NCI-H1092 treated with DMSO at 0.1 percent for 48 hours (cell line): ENCODE results near the gene HDAC4.

Source experiments
- DNase-seq: peaks from one replicate; lab custom pipeline; 2025; lab: John Stamatoyannopoulos, UW

HDAC4 gene

GRCh38 chr2:239064253-239064652 lies 336.6 kb downstream of the HDAC4 start:
- DNase-seq: no peak

GRCh38 chr2:239062743-239063142 lies 338.1 kb downstream of the HDAC4 start:
- DNase-seq: no peak

- DNase-seq: no peak
These were observed 338.8 kb downstream of the HDAC4 start for GRCh38 chr2:239061824-239062570.

DNA sequence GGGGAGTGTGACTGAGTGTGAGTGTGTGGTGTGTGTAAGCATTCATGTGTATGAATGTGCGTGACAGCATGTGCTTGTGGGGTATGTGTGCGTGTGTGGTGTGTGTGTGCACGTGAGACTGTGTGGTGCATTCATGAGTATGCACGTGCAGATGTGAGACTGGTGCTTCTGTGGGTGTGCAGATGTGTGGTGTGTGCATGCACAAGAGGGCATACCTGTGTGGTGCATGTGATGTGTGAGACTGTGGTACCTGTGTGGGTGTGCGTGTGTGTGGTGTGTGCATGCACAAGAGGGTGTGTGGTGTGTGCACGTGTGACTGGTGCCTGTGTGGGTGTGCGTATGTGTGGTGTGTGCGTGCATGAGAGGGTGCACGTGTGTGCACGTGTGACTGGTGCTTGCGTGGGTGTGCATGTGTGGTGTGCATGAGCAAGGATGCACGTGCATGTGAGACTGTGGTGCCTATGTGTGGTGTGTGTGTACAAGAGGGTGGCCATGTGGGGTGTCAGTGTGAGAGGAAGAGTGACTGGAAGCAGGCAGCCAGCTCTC lies 339.6 kb downstream of the HDAC4 start:
- DNase-seq: no peak

GRCh38 chr2:239060676-239061075 lies 340.1 kb downstream of the HDAC4 start:
- DNase-seq: no peak

DNA sequence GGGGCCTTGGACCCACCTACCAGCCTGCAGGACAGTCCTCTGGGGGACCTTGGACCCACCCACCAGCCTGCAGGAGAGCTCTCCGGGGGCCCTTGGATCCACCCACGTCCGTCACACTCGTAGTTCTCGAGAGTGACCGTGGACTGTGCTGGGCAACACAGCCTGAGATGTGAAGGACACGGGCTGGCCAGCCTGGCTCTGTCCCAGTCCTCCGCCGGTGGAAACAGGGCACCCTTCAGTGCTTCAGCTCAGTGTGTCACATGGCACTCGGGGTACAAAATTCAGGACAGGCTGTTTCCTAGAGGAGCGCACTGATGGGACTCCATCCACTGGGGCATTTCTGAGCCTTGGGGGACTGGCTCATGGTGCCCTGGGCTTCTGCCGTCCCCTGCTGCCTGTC lies 341.0 kb downstream of the HDAC4 start:
- DNase-seq: no peak

DNA sequence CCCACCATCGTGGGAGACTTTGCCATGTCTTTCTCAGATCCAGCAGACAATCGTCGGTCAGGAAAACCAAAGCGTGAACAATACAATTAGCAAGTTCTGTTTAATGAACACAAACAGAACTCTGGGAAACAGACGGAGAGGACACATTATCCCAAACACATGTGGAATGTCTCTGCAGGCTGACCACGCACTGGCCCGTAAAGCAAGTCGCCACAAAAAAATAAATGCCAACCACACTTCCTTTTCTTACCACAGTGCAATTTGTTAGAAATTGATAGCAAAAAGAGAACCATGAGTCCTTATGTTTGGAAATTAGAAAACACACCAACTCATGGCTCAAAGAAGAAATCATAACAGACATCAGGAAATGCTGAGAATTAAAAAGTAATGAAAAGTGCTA lies 342.1 kb downstream of the HDAC4 start:
- DNase-seq: no peak

GRCh38 chr2:239057533-239057932 lies 343.3 kb downstream of the HDAC4 start:
- DNase-seq: no peak

GRCh38 chr2:239056611-239057010 lies 344.2 kb downstream of the HDAC4 start:
- no peak for DNase-seq

DNA sequence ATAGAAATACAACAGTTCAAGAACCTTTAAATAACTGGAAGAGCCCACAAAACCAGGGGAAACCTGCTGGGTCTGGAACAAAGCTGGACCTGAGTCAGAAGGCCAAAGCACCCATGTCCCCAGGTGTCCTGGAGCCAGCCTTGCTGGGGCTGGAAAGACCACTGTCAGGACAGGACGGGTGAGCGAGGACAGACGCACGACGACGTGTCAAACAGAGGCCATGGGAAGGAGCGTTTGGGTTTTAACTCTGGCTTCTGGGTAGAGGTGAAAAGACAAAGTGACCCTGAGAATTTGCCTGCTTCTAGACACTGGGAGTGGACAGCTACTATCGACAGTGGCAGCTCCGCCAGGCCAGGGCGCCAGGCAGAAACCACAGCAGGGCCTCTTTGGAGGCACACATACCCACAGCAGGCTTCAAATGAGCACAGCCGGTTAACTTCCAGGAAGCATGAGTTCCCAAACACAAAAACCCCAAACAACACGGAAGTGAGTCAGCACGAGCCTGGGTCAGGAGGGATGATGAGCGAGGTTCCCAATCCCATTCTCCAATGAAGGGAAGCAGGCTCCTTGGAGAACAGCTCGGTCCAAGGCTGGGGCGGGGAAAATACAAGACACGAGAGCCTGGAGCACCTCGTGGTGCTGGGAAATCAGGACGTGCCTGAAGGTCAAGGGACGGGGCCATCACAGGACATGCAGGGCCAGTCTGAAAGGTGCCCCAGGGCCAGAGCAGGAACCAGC lies 344.9 kb downstream of the HDAC4 start:
- DNase-seq: no peak

- DNase-seq: no peak
These were observed 345.9 kb downstream of the HDAC4 start for GRCh38 chr2:239054921-239055320.

DNA sequence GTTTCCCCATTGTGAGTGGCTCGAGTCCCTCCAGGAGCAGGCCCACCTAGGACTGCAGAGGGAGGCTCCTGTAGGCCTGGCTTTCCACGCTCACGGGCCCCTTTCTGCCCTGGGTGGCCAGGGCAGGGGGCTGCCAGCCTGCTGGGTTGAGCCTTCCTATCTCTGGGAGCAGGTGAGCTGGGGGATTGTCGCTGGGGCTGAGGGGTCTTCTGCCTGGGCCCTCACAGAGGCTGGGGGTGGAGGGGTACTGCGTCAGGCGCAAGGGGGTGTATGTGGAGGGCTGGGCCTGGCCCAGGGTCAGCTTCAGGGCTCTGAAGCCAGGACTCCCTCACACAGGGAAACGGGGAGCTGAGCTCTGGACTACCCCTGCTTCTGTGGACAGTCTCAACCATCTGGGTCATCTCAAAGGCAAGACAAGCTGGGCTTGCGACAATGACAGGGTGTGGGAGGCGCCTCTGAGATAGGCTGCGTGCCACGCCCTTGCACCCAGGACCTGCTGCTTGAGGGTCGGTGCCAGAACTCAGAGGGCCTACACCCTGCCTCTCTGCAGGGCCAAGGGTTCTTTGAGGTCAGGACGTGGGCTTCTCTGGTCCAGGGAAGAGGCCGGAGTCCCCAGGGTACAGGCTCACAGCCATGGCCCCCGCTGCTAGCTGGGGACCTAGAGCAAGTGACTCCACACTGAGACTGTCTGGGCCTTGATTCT lies 346.9 kb downstream of the HDAC4 start:
- DNase-seq: no peak

DNA sequence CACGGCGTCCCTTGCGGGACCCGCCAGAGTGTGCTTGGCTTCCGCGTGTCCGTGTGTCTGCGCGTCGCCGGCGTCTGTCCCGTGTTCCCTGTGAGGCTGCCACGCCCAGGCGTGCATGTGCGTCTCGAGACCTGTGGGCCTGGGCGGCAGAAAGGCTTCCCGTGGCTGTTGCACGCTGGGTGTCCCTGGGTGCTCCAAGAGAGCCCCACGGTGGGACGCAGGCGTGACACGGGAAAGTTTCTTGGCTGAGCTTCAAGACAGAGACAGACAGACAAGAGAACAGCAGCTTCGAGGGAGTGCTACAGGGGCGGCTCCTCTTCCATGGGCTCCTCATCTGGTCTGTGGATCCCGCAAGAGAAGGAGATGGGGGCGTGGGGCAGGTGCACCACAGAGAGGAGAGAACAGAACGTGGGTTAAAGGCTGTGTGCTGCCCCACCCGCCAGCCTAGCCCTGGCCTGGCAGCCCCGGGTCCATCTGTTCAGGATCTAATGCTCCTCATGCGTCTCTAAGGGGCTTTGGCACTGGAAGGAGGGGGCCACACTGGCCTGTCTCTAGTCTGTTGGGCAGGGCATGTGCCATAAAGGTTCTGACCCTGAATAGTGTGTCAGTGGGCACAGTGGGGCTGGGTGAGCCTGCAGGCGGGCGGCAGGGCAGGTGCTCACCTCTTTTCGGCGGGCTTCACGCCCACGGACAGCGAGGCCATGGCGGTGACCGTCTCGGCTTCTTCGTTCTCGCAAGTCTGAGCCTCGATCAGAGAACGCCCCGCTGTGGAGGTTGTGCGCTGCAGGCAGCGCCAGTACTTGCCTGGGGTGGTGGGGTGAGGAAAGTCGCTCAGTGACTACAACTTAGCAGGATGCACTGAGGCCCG lies 347.8 kb downstream of the HDAC4 start:
- DNase-seq: no peak

GRCh38 chr2:239051891-239052445 lies 348.9 kb downstream of the HDAC4 start:
- DNase-seq: no peak

GRCh38 chr2:239050252-239050649 lies 350.6 kb downstream of the HDAC4 start:
- DNase-seq: no peak

- DNase-seq: no peak
These were observed 351.2 kb downstream of the HDAC4 start for GRCh38 chr2:239049421-239050251.

DNA sequence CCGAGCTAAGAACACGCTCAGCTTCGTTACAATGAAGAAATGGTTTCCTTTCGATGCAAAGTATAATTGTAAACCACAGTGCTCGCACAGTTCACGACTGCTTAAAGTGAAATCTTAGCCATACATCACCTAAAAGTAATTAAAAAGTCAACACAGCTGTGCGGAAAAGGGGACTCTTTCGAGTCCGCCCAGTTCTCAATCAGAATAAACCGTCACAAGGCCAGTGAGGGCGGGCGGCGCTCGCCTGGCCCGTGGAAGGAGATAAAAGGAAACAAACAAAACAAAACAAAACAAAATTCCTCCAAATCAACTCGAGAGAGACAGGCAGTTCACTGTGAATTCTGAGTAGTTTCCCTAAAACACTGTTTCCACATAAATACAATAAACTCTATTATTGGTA lies 352.1 kb downstream of the HDAC4 start:
- no peak for DNase-seq

DNA sequence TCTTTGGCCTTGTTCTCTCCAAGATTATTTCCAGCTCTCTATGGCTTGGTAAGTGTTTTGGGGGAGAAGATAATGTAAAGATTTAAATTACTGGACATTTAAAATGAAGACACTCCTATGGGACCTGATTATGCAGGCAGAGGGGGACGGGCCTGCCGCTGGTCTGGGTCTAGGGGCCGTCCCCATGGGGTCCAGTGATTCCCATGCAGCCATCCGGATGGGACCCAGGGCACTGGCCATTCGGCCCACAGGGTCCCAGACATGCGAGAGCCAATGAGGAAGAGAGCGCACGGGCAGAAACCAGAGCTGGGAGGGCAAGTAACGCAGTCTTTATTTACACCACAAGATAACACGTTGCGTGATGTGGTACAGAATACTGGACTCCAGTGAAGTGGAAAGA lies 353.0 kb downstream of the HDAC4 start:
- DNase-seq: no peak

- no peak for DNase-seq
These were observed 353.4 kb downstream of the HDAC4 start for GRCh38 chr2:239047420-239047819.

DNA sequence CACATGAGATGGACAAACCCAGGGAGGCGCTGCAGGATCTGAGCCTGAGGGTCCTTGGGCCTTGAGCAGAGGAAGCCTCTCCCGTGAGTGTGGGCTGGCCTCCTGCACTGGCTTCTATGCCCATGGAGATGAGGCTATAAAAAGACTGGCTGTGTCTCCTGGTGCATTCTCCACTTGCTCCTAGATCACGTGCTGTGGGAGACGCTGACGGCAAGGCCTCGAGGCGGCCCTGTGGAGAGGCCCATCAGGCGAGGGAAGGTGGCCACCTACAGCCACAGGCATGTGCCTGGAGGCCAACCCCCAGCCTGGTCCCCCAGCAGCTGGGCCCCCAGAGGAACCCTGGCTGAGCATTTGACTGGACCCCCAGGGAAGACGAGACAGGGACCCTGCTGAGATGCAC lies 354.0 kb downstream of the HDAC4 start:
- DNase-seq: no peak

DNA sequence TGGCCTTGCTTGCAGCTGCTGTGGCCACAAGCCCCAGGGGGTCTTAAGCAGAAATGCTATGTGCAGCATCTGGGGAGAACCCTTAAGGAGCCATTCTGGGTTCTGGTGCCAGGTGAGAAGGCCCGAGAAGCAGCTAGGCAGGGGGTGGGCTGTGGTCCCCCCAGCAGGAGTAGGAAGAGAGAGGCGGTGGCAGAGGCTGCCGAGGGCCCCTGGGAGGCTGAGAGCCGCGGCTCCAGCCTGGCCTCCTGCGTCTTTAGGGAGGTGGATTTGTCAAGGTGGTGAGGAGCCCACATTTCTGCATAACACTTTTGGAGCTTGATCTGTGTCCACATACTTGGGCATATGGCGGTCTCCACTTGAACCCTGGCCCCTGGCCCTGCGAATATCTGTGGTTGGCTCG lies 356.5 kb downstream of the HDAC4 start:
- no peak for DNase-seq
